Parathyroid adenoma (tissue), 2 donors: ENCODE measurements around the gene BLOC1S4.

Experiments
- H2AFZ ChIP-seq: fragments of 300-600 bp; sonication (generic); one replicate; pipeline ENCODE4 v1.7.0; 2017; ENCODE audit warnings: antibody characterized with exemption, mild to moderate bottlenecking
- H3K27ac ChIP-seq: fragments of 300-600 bp; sonication (generic); one replicate; pipeline ENCODE4 v1.7.0; 2017
- H3K27me3 ChIP-seq: fragments of 300-600 bp; sonication (generic); one replicate; pipeline ENCODE4 v1.7.0; 2017; ENCODE audit warnings: low read length; ENCODE audit not compliant: control insufficient read depth, insufficient read depth
- H3K36me3 ChIP-seq: fragments of 300-600 bp; sonication (generic); one replicate; pipeline ENCODE4 v1.7.0; 2017; ENCODE audit warnings: low read length; ENCODE audit not compliant: control insufficient read depth, insufficient read depth
- H3K4me1 ChIP-seq: fragments of 300-600 bp; sonication (generic); one replicate; pipeline ENCODE4 v1.7.0; 2017; ENCODE audit warnings: control low read depth
- H3K4me2 ChIP-seq: fragments of 300-600 bp; sonication (generic); one replicate; pipeline ENCODE4 v1.7.0; 2017; ENCODE audit warnings: low read length
- H3K4me3 ChIP-seq: fragments of 300-600 bp; sonication (generic); one replicate; pipeline ENCODE4 v1.7.0; 2017; ENCODE audit warnings: low read depth, low read length
- H3K79me2 ChIP-seq: fragments of 300-600 bp; sonication (generic); one replicate; pipeline ENCODE4 v1.7.0; 2017; ENCODE audit warnings: control low read depth
- H3K9ac ChIP-seq: fragments of 300-600 bp; sonication (generic); one replicate; pipeline ENCODE4 v1.7.0; 2017; ENCODE audit warnings: mild to moderate bottlenecking
- H3K9me3 ChIP-seq: fragments of 300-600 bp; sonication (generic); one replicate; pipeline ENCODE4 v1.7.0; 2017; ENCODE audit warnings: low read length; ENCODE audit not compliant: control insufficient read depth
- CTCF ChIP-seq: fragments of 300-600 bp; sonication (generic); IDR thresholded peaks from one replicate; pipeline ENCODE4 v1.7.0; 2017; ENCODE audit warnings: antibody characterized with exemption, mild to moderate bottlenecking
- donor health status: primary hyperparathyroidism.

The BLOC1S4 gene

GRCh38 chr4:6681191-6681590, 34.8 kb upstream of the BLOC1S4 start:
- Histone ChIP-seq H3K27ac (no peak overlapping the region), H3K36me3 (no peaks in the 10 kb centered on the region), H3K9ac (no peak overlapping the region), H3K4me1 (no peaks in the 10 kb centered on the region), H3K9me3 (no peaks in the 10 kb centered on the region), H3K79me2 (no peaks in the 10 kb centered on the region), H3K4me2 (no peak overlapping the region), H2AFZ (no peak overlapping the region), H3K4me3 (no peak overlapping the region), H3K27me3 (no peaks in the 10 kb centered on the region)
- TF ChIP-seq CTCF: no peak

DNA sequence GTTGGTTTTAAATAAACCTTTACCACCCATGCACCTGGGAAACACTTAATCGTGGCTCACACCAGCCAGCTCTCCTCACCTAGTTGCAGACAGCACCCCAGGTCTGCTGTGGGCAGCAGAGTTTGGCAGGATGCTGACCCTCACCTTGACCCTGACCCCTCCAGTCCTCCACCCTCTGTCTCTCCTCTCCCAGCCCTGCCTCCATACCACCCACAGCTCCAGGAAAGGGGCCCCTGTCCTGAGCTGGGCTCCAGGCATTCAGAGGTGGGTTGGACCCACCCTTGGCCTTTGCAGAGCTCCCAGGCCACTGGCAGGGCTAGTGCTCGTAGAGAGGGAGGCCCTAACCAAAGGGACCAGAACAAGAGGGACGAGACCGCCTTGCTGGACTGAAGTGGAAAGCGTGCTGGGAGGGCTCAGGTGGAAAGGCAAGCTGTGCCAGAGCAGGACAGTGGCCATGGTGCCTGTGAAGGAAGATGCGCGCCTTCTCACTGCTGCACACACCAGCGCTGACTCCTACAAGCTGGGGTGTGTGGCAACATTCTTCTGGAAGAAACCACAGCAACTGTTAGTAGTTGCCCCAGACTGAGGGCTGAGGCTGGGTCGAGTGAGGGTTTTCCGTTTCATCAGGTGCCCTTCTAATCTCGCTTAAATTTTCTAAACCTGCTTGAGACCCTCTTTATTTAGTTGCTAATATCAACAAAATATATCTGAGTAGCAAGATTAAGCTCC, 32.9 kb upstream of the BLOC1S4 start:
- Histone ChIP-seq H3K4me1 (no peaks in the 10 kb centered on the region), H3K79me2 (no peaks in the 10 kb centered on the region), H3K9ac (no peak overlapping the region), H3K27me3 (no peaks in the 10 kb centered on the region), H3K9me3 (no peaks in the 10 kb centered on the region), H2AFZ (no peak overlapping the region), H3K36me3 (no peaks in the 10 kb centered on the region), H3K4me3 (no peak overlapping the region), H3K4me2 (no peak overlapping the region), H3K27ac (no peak overlapping the region)
- no peak for TF ChIP-seq CTCF

DNA sequence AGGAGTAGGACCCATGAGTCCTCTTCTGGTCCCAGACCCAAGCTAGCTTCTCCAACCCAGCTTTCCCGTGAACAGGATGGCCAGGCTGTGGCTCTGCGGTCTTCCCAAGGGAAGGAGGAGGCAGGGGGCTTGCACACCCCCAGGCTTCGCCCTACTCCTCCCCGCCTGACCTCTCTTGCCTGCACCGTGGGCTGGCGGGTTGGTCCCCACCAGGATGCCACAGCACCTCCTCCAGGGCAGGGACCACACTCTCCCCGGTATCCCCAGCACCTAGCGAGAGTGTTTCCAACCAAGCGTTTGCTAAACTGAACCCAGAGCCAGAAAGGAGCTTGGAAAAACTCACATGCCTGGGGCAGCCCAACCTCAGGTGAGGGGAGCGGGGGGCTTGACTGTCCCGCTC, 31.3 kb upstream of the BLOC1S4 start:
- Histone ChIP-seq H3K27me3 (no peaks in the 10 kb centered on the region), H2AFZ (no peak overlapping the region), H3K9ac (no peak overlapping the region), H3K36me3 (no peaks in the 10 kb centered on the region), H3K4me3 (no peak overlapping the region), H3K27ac (no peak overlapping the region), H3K4me1 (no peaks in the 10 kb centered on the region), H3K4me2 (no peak overlapping the region), H3K9me3 (no peaks in the 10 kb centered on the region), H3K79me2 (no peaks in the 10 kb centered on the region)
- no peak for TF ChIP-seq CTCF

- Histone ChIP-seq H3K9ac (no peak overlapping the region), H3K4me1 (no peaks in the 10 kb centered on the region), H3K79me2 (peaks cover under 1% of the 10 kb centered on the region), H3K36me3 (no peaks in the 10 kb centered on the region), H3K27me3 (no peaks in the 10 kb centered on the region), H3K4me2 (no peak overlapping the region), H2AFZ (no peak overlapping the region), H3K27ac (no peak overlapping the region), H3K9me3 (no peaks in the 10 kb centered on the region), H3K4me3 (no peak overlapping the region)
- no peak for TF ChIP-seq CTCF
These were observed 29.7 kb upstream of the BLOC1S4 start for GRCh38 chr4:6686104-6686787.
